HCT116 (cell line): ENCODE data around the gene LRRC75A.

Experiments used
- EZH2phosphoT487 ChIP-seq: fragments of 200-600 bp; IDR thresholded peaks from 2 replicates; pipeline ENCODE4 v1.6.1; 2018; ENCODE audit warnings: antibody characterized with exemption, borderline replicate concordance
- POLR2A ChIP-seq: IDR thresholded peaks from 2 replicates; pipeline ENCODE4 v1.7.0; 2011; ENCODE audit warnings: borderline replicate concordance; ENCODE audit not compliant: insufficient read depth, insufficient read length; ENCODE audit errors: extremely low read depth
- POLR2AphosphoS5 ChIP-seq: IDR thresholded peaks from 2 replicates; pipeline ENCODE4 v1.6.1; 2011; ENCODE audit warnings: mild to moderate bottlenecking, low read depth, low read length, moderate library complexity
- RAD21 ChIP-seq: IDR thresholded peaks from 2 replicates; pipeline ENCODE4 v1.6.1; 2012; ENCODE audit warnings: low read depth, mild to moderate bottlenecking
- ZFX ChIP-seq: fragments of 450-650 bp; IDR thresholded peaks from 2 replicates; pipeline ENCODE4 v1.6.1; 2017
- TF ChIP-seq, protein P1 (sequence below), 3 experiments: fragments of 200-600 bp in 1 of 3; sonication (generic) in 1 of 3; IDR thresholded peaks in 2 of 3; conservative IDR thresholded peaks in 1 of 3; 2 replicates each; pipeline ENCODE4 v1.5.1; 2012 to 2017; ENCODE audit warnings: low read depth in 2 of 3, low read length in 2 of 3, antibody characterized with exemption in 1 of 3, borderline replicate concordance in 1 of 3, control low read depth in 1 of 3, mild to moderate bottlenecking in 1 of 3, mixed read lengths in 1 of 3, mixed run types in 1 of 3, moderate library complexity in 1 of 3; ENCODE audit not compliant: insufficient read depth in 1 of 3
- TF ChIP-seq, protein P2 (sequence below): IDR thresholded peaks from 2 replicates; pipeline ENCODE4 v1.6.1; 2012

DNA sequence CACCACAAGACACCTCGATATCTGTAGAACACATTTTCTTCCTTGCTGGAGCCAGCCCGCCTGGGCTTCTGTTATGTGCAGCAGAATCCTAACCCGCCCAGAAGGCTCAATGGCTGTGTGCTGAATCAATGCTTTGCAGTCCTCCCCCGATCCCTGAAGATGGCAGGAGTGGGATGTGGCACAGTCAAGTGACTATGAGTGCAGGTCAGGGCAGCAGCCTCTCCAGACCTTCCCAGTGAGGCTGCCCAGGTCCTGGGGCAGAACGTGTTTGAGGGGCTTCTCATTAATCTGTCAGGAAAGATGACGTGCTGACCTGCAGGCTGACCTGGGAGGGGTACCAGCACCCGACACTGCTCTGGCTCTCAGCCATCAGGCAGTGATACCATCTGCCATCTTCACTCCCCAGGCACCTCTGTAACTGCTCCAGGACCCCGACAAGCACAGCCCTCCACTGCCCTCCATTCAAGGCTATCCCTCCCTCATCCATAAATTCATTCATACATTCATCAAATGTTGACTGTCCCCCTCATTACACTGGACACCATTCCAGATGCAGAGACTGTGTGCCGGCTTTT, 35.2 kb downstream of the LRRC75A start:
- TF ChIP-seq, protein P1, sequence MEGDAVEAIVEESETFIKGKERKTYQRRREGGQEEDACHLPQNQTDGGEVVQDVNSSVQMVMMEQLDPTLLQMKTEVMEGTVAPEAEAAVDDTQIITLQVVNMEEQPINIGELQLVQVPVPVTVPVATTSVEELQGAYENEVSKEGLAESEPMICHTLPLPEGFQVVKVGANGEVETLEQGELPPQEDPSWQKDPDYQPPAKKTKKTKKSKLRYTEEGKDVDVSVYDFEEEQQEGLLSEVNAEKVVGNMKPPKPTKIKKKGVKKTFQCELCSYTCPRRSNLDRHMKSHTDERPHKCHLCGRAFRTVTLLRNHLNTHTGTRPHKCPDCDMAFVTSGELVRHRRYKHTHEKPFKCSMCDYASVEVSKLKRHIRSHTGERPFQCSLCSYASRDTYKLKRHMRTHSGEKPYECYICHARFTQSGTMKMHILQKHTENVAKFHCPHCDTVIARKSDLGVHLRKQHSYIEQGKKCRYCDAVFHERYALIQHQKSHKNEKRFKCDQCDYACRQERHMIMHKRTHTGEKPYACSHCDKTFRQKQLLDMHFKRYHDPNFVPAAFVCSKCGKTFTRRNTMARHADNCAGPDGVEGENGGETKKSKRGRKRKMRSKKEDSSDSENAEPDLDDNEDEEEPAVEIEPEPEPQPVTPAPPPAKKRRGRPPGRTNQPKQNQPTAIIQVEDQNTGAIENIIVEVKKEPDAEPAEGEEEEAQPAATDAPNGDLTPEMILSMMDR (IDR thresholded peaks at IDR 0.05 in 2 of 3, conservative IDR thresholded peaks at IDR 0.05 in 1 of 3; ENCODE audit: borderline replicate concordance in 1 of 3, insufficient read depth in 1 of 3, low read depth in 2 of 3, low read length in 2 of 3) = no peak
- TF ChIP-seq ZFX (no peak), RAD21 (no peak), POLR2AphosphoS5 (no peak; the same call in 1 of the 2 replicates), POLR2A (no peak), EZH2phosphoT487 (no peak)
- TF ChIP-seq, protein P2, sequence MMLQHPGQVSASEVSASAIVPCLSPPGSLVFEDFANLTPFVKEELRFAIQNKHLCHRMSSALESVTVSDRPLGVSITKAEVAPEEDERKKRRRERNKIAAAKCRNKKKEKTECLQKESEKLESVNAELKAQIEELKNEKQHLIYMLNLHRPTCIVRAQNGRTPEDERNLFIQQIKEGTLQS = no peak
